Activated CD4-positive, alpha-beta T cell treated with anti-CD3 and anti-CD28 coated beads for 4 hours (primary cell): ENCODE results near the gene ZNF831.

ENCODE experiments used
- DNase-seq, 2 donors: peaks; one replicate each; pipeline ENCODE4 v3.0.0-alpha.2; 2020

ZNF831 gene

GRCh38 chr20:59157961-59158541 lies 5.6 kb upstream of the ZNF831 start:
- DNase-seq: no peak

GRCh38 chr20:59158673-59159072 lies 4.9 kb upstream of the ZNF831 start:
- no peak for DNase-seq

GRCh38 chr20:59159091-59159490 lies 4.5 kb upstream of the ZNF831 start:
- DNase-seq: no peak

- peak; percentile 33 to 51 for DNase-seq
Measured at GRCh38 chr20:59159493-59160376, 3.9 kb upstream of the ZNF831 start.

GRCh38 chr20:59160389-59161115 lies 3.1 kb upstream of the ZNF831 start:
- DNase-seq: no peak

GRCh38 chr20:59161721-59162120 lies 1.9 kb upstream of the ZNF831 start:
- no peak for DNase-seq

GRCh38 chr20:59164686-59165391 lies 1.2 kb downstream of the ZNF831 start:
- DNase-seq: no peak

GRCh38 chr20:59165396-59165795 lies 1.8 kb downstream of the ZNF831 start:
- DNase-seq: no peak

- DNase-seq: no peak
Measured at GRCh38 chr20:59165891-59166709, 2.5 kb downstream of the ZNF831 start.

- DNase-seq: no peak
Measured at GRCh38 chr20:59170406-59171349, 7.1 kb downstream of the ZNF831 start.

GRCh38 chr20:59171986-59172385 lies 8.4 kb downstream of the ZNF831 start:
- DNase-seq: no peak

- DNase-seq: no peak
Measured at GRCh38 chr20:59173938-59174491, 10.4 kb downstream of the ZNF831 start.

- no peak for DNase-seq
Measured at GRCh38 chr20:59175002-59175401, 11.4 kb downstream of the ZNF831 start.

GRCh38 chr20:59175861-59176260 lies 12.2 kb downstream of the ZNF831 start:
- no peak for DNase-seq

GRCh38 chr20:59176812-59177211 lies 13.2 kb downstream of the ZNF831 start:
- DNase-seq: no peak

- DNase-seq: peak in 1 of 2 donors; percentile 21
Measured at GRCh38 chr20:59177266-59178250, 13.9 kb downstream of the ZNF831 start.

- DNase-seq: no peak
Measured at GRCh38 chr20:59178983-59179595, 15.5 kb downstream of the ZNF831 start.

- no peak for DNase-seq
Measured at GRCh38 chr20:59179988-59180387, 16.4 kb downstream of the ZNF831 start.

- no peak for DNase-seq
Measured at GRCh38 chr20:59181936-59182335, 18.3 kb downstream of the ZNF831 start.
